Measurements from ENCODE around the gene CHIC2. TPM values are rescaled to one million over a fixed set of nuclear protein-coding genes. Genes with fewer than 3 reads are reported as not detected.

Gene CHIC2
- total RNA-seq, 6 experiments from 2014 or later = 8.4 to 22.9 (median 15.3) TPM

DNA sequence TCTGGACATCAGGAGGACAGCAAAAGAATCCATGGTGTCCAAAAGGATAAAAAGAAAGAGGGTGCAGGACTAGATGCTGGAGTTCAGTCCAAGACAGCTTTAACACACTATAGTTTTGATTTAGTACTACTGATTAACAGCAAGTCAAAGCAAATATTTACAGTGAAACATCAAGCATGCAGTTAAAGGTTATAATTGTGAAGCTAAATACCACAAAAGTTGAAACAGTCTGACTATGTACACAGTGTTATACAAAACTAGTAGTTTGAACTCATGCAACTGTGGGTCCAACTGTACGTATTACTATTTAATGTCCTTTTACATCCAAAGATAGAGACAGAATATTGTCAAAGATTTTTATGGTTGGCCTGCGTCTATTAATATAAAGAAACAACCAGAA lies 57.6 kb downstream of the CHIC2 start:
- DNase-seq = no peak
- 68% methylated on average over 2 of the region's 2 CpGs for WGBS (ENCODE audit: insufficient coverage, low coverage, low lambda C conversion rate, missing lambda C conversion rate)
- Histone ChIP-seq H3K9me3 (no peaks in the 10 kb centered on the region), H3K4me1 (peaks cover 0 to 56% (median 18%) of the 10 kb centered on the region in 4 donors), H3K36me3 (no peaks in the 10 kb centered on the region), H3K27ac (no peak overlapping the region), H3K4me3 (no peak overlapping the region), H3K27me3 (no peaks in the 10 kb centered on the region)
- intact Hi-C loops (cut with DNase I) = no loop called here
- ATAC-seq = peak; percentile 43 to 75 (median 53)
- TF ChIP-seq POLR2A (IDR thresholded peaks at IDR 0.05) = no peak

DNA sequence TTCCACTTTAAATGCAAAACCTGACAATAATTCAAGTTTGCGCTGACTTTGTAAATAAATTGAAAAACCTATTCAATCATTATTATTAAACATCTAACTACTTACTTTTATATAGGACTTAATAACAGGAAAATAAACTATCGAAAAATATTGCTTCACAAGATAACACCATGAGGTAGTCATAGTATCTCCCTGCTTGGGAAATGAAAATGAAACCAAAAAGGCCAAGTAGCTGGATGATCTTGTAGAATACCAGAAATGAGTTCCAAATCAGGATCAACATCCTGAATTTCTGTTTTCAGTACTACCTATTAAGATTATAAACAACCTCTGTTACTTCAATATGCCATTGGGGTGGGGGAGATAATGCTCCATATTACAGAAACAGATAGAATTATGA lies 58.9 kb downstream of the CHIC2 start:
- intact Hi-C loops (cut with DNase I) = no loop called here
- H3K9me3 ChIP-seq = no peaks in the 10 kb centered on the region
- ATAC-seq = peak; percentile 53 to 75 (median 74)
- no peaks in the 10 kb centered on the region for H3K36me3 ChIP-seq
- 44% methylated on average over 2 of the region's 2 CpGs for WGBS (ENCODE audit: insufficient coverage, low coverage, low lambda C conversion rate, missing lambda C conversion rate)
- DNase-seq = no peak
- no peak overlapping the region for H3K4me3 ChIP-seq
- no peak overlapping the region for H3K27ac ChIP-seq
- TF ChIP-seq, protein P1, sequence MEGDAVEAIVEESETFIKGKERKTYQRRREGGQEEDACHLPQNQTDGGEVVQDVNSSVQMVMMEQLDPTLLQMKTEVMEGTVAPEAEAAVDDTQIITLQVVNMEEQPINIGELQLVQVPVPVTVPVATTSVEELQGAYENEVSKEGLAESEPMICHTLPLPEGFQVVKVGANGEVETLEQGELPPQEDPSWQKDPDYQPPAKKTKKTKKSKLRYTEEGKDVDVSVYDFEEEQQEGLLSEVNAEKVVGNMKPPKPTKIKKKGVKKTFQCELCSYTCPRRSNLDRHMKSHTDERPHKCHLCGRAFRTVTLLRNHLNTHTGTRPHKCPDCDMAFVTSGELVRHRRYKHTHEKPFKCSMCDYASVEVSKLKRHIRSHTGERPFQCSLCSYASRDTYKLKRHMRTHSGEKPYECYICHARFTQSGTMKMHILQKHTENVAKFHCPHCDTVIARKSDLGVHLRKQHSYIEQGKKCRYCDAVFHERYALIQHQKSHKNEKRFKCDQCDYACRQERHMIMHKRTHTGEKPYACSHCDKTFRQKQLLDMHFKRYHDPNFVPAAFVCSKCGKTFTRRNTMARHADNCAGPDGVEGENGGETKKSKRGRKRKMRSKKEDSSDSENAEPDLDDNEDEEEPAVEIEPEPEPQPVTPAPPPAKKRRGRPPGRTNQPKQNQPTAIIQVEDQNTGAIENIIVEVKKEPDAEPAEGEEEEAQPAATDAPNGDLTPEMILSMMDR (IDR thresholded peaks at IDR 0.05) = no peak
- TF ChIP-seq POLR2A (IDR thresholded peaks at IDR 0.05) = no peak
- H3K27me3 ChIP-seq = no peaks in the 10 kb centered on the region
- H3K4me1 ChIP-seq = peaks cover 0 to 61% (median 18%) of the 10 kb centered on the region in 4 donors

DNA sequence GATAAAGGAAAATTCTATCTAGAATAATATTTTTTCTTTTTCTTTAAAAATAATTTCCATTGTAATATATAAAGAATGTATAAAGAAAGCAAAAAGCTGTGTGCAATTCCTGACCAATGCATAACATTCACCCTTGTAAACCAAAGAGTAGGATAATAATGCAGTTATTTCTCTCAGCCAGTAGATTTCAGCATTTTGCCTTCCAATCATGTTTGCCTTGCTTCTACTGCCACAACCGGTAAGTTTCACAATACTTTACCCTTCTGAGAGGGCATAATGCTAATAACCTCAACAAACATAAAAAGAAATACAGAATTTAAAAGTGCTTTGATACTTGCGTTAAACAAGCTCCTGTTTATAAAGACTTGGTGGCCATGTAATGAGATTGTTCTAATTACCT lies 59.9 kb downstream of the CHIC2 start:
- TF ChIP-seq POLR2A (IDR thresholded peaks at IDR 0.05) = no peak
- TF ChIP-seq, protein P1 (IDR thresholded peaks at IDR 0.05) = peak in 1 of 4 donors; percentile 7
- DNase-seq = no peak
- Histone ChIP-seq H3K36me3 (no peaks in the 10 kb centered on the region), H3K4me3 (no peak overlapping the region), H3K9me3 (no peaks in the 10 kb centered on the region), H3K27me3 (no peaks in the 10 kb centered on the region), H3K4me1 (peaks cover 0 to 61% (median 18%) of the 10 kb centered on the region in 4 donors), H3K27ac (no peak overlapping the region)
- ATAC-seq = peak; percentile 69 to 82 (median 78)
- 38% methylated on average over 2 of the region's 2 CpGs for WGBS (ENCODE audit: insufficient coverage, low coverage, low lambda C conversion rate, missing lambda C conversion rate)
- intact Hi-C loops (cut with DNase I) = no loop called here

DNA sequence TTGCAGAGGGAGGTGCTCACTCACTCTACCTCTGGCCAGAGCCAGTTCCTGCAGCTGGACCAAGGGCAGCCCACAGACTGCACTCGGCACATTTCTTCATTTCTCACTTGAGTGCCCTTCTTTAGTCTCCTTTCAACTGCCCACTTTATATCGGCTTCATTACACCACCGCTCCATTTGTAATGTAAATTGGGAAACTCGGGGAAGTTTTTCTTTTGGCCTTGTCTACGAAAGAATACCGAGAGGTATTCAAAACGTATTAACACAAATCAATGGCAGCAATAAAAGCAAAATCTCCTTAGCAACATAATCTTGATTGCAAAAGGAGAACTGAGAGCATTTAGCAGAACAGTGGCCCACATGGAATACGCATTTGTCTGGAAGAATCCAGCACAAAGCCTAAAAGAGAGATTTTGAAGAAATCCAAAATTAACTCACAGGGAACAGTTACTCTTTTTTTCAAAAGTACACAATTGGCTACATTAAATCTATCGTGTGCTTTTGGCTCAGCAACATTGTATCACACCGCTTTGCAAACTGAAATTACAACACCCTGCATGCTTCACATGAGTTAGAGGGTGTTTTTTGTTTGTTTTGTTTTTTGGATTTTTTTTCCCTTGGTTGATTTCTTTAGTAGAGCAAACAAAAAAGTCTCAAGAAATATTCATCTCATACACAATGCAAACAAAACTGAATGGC lies 62.6 kb downstream of the CHIC2 start:
- DNase-seq = no peak
- Histone ChIP-seq H3K9me3 (no peaks in the 10 kb centered on the region), H3K4me1 (peaks cover 0 to 62% (median 17%) of the 10 kb centered on the region in 4 donors), H3K27me3 (no peaks in the 10 kb centered on the region), H3K36me3 (no peaks in the 10 kb centered on the region), H3K4me3 (no peak overlapping the region), H3K27ac (no peak overlapping the region)
- no peak for TF ChIP-seq POLR2A (IDR thresholded peaks at IDR 0.05)
- TF ChIP-seq, protein P1 (IDR thresholded peaks at IDR 0.05) = no peak
- ATAC-seq = peak; percentile 32 to 66 (median 54)
- 49% methylated on average over 10 of the region's 10 CpGs for WGBS (ENCODE audit: insufficient coverage, low coverage, low lambda C conversion rate, missing lambda C conversion rate)
- intact Hi-C loops (cut with DNase I) = no loop called here

DNA sequence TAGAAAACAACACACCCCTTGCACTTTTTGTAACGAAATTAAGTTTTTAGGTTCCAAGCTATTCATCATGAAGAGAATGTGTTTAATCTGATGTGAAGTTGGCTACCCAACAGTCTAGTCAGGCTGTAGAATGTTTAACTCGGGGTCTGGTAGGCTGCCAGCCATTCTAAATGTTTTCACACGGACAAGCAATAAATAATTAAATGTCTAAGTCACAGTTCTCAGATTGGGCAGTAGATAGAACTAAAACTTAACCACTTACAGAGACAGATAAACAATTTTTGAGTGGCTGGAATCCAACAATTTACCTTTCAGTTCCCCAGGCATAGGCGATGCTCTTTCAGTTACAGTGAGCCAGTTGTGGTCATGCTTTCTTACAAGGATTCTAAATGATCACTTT lies 66.5 kb downstream of the CHIC2 start:
- no peaks in the 10 kb centered on the region for H3K9me3 ChIP-seq
- no peaks in the 10 kb centered on the region for H3K36me3 ChIP-seq
- intact Hi-C loops (cut with DNase I) = no loop called here
- DNase-seq (peak in 2 of 3 donors; percentile 43 to 53), ATAC-seq (peak; percentile 42 to 64 (median 52))
- H3K27ac ChIP-seq = no peak overlapping the region
- H3K4me1 ChIP-seq = peaks cover 0 to 24% (median 6%) of the 10 kb centered on the region in 4 donors
- TF ChIP-seq, protein P1 (IDR thresholded peaks at IDR 0.05) = no peak
- TF ChIP-seq POLR2A (IDR thresholded peaks at IDR 0.05) = no peak
- no peak overlapping the region for H3K4me3 ChIP-seq
- no peaks in the 10 kb centered on the region for H3K27me3 ChIP-seq
- 22% methylated on average over 4 of the region's 4 CpGs for WGBS (ENCODE audit: insufficient coverage, low coverage, low lambda C conversion rate, missing lambda C conversion rate)
